Type B pancreatic cell (in vitro differentiated cells): ENCODE data around the gene SMAD5. TPM values are rescaled to one million over a fixed set of nuclear protein-coding genes. Genes with fewer than 3 reads are reported as not detected.

ENCODE experiments used
- DNase-seq: peaks from one replicate; pipeline ENCODE4 v3.0.0; 2021; ENCODE audit warnings: mixed read lengths; ENCODE audit not compliant: unreplicated experiment; ENCODE audit errors: extremely low spot score
- H3K27ac Mint-ChIP-seq: 2 replicates; pipeline ENCODE4 v1.8.0; 2021; ENCODE audit warnings: mild to moderate bottlenecking, mixed read lengths
- H3K27me3 Mint-ChIP-seq: 2 replicates; pipeline ENCODE4 v1.8.0; 2021; ENCODE audit warnings: mixed read lengths
- H3K36me3 Mint-ChIP-seq: 2 replicates; pipeline ENCODE4 v1.8.0; 2021; ENCODE audit warnings: mixed read lengths
- H3K4me1 Mint-ChIP-seq: one replicate; pipeline ENCODE4 v1.8.0; 2021; ENCODE audit warnings: mixed read lengths; ENCODE audit not compliant: unreplicated experiment
- H3K4me3 Mint-ChIP-seq: 2 replicates; pipeline ENCODE4 v1.8.0; 2021; ENCODE audit warnings: mild to moderate bottlenecking, mixed read lengths
- H3K9me3 Mint-ChIP-seq: 2 replicates; pipeline ENCODE4 v1.8.0; 2021; ENCODE audit warnings: mixed read lengths
- total RNA-seq: library from RNA; stranded (reverse); gene quantifications from 2 replicates; pipeline ENCODE4 v1.2.1, GENCODE V29; 2021; ENCODE audit warnings: low replicate concordance
- TF ChIP-seq, protein P1 (sequence below): fragments of 200-600 bp; sonication (generic); conservative IDR thresholded peaks from 2 replicates; pipeline ENCODE4 v1.5.0; 2021; ENCODE audit warnings: antibody characterized with exemption, mild to moderate bottlenecking

Gene SMAD5
- total RNA-seq, 1 donor from 2014 or later, result 80.0 TPM

DNA sequence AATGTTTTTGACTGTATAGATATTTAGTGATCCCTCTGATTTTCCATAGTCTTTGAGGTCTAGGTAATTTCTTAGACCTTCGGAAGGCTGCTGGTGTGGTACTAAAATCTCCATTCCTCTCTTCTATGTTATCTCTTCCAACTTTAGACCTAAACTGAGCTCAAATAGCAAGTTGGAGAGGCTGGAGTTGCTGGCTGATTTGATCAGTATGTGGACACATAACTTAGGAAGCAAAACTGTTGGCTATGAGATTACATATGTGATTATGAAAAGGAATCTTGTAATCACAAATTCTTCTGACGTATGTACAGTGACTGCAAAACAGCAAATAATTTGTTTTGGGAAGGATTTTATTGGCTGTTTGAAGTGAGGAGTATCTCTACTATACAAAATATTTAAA lies 2.1 kb upstream of the SMAD5 start:
- Mint-ChIP-seq H3K9me3 (no peaks in the 10 kb centered on the region), H3K27me3 (peaks cover 30% of the 10 kb centered on the region), H3K27ac (no peak overlapping the region), H3K36me3 (peaks cover 4% of the 10 kb centered on the region), H3K4me3 (peak overlapping the region; percentile 60), H3K4me1 (peaks cover 17% of the 10 kb centered on the region)
- DNase-seq, result no peak
- TF ChIP-seq, protein P1, sequence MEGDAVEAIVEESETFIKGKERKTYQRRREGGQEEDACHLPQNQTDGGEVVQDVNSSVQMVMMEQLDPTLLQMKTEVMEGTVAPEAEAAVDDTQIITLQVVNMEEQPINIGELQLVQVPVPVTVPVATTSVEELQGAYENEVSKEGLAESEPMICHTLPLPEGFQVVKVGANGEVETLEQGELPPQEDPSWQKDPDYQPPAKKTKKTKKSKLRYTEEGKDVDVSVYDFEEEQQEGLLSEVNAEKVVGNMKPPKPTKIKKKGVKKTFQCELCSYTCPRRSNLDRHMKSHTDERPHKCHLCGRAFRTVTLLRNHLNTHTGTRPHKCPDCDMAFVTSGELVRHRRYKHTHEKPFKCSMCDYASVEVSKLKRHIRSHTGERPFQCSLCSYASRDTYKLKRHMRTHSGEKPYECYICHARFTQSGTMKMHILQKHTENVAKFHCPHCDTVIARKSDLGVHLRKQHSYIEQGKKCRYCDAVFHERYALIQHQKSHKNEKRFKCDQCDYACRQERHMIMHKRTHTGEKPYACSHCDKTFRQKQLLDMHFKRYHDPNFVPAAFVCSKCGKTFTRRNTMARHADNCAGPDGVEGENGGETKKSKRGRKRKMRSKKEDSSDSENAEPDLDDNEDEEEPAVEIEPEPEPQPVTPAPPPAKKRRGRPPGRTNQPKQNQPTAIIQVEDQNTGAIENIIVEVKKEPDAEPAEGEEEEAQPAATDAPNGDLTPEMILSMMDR, result no peak

DNA sequence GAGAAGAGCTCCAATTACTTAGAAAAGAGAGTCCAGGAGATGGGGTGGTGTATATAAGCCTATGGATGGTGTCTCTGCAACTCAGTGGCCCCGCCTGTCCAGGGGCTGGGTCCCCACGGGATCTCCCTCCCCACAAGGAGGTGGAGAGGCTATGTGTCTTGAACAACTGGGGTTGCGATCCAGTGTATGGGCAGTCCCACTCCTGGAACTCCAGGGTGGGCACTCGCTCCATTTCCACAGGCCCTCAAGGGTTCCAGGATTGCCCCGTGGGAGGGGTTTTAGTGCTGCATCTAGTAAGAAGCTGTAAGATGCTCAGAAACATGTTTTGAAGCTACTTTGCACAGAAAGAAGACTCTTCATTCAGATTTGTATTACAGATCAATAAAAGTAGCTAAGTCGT lies 558 bp upstream of the SMAD5 start:
- TF ChIP-seq, protein P1, result no peak
- H3K36me3 Mint-ChIP-seq, result peaks cover 4% of the 10 kb centered on the region
- no peaks in the 10 kb centered on the region for H3K9me3 Mint-ChIP-seq
- H3K4me1 Mint-ChIP-seq, result peaks cover 19% of the 10 kb centered on the region
- DNase-seq, result no peak
- H3K27ac Mint-ChIP-seq, result peak overlapping the region; percentile 91
- H3K4me3 Mint-ChIP-seq, result peak overlapping the region; percentile 90
- peaks cover 20% of the 10 kb centered on the region for H3K27me3 Mint-ChIP-seq

DNA sequence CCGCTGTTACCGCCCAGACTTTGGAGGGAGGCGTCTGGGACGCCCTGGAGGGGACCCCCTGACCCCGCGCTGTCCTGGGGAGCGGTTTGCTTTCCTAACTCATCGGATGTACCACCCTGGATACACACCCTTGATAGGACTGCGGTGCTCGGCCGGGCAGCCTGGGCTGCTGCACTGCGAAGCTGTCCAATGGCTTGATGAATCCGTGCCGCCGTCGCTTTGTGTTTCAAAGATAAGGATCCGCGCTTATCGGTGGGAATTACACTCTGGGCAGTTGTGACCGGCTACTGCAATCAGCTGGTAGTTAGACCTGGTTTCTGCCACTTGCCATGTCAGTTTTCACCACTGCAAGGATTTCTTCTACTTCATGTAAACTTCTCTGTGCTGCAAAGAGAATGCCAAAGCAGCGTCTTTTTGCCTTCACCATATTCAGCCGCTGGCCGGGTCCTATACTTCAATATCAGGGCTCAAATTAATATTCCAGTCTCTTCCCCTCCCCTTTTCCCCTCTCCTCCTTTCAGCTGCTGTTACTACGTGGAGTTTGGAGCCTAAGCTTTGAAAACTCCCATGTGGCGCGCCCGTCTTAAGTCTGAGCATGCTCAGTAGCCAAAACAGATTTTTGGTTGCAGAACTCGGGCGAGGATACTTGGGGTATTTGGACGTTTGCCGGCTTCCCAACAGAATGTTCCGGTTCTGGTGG lies 727 bp downstream of the SMAD5 start:
- peaks cover 32% of the 10 kb centered on the region for H3K4me1 Mint-ChIP-seq
- no peak for DNase-seq
- TF ChIP-seq, protein P1, result no peak
- peaks cover 11% of the 10 kb centered on the region for H3K36me3 Mint-ChIP-seq
- H3K9me3 Mint-ChIP-seq, result no peaks in the 10 kb centered on the region
- peak overlapping the region; percentile 97 for H3K27ac Mint-ChIP-seq
- peak overlapping the region; percentile 99 for H3K4me3 Mint-ChIP-seq
- H3K27me3 Mint-ChIP-seq, result peaks cover 14% of the 10 kb centered on the region

DNA sequence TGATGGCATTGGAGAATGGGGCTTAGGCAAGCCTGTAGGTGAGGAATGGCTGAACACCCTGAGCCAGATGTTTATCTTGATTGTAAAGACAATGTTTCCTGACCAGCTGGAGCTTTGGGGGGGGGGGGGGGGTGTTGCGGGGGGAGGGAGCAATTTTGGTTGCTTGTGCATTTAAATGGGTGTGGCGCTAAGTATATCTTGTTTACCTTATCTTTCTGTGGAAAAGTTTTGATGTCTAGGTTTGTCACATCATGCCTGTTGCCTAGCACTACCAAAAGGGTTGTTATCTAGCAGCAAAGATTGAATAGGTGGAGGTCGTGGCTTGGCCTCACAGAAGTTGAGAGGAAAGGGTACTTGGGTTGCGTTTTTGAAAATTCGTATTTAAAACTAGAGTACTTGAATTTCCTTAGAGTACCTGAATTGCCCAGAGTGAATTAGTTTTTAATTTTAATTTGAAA lies 1.3 kb downstream of the SMAD5 start:
- Mint-ChIP-seq H3K4me1 (peaks cover 38% of the 10 kb centered on the region), H3K36me3 (peaks cover 13% of the 10 kb centered on the region), H3K27me3 (peaks cover 9% of the 10 kb centered on the region), H3K27ac (peak overlapping the region; percentile 97), H3K9me3 (no peaks in the 10 kb centered on the region), H3K4me3 (peak overlapping the region; percentile 99)
- DNase-seq, result no peak
- TF ChIP-seq, protein P1, result no peak

DNA sequence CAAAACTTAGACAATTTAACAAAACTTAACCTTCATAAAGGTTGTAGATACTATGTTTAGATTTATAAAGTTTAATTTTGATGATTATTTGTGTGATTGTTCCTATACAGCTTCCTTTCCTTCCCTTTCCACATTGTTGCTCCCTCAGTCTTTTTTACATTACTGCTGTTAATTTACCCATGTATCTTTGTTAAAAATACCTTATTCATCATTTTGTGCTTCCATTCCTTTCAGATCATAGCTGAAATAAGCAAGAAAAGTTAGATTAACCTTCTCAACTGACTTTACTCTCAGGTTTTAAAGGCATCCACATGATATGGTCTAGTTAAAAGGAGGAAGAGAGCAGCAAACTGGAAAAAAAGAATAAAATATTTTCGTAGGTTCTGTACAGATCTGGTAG lies 2.0 kb downstream of the SMAD5 start:
- Mint-ChIP-seq H3K36me3 (peaks cover 19% of the 10 kb centered on the region), H3K9me3 (no peaks in the 10 kb centered on the region), H3K27ac (peak overlapping the region; percentile 58), H3K4me1 (peaks cover 44% of the 10 kb centered on the region), H3K27me3 (peaks cover 6% of the 10 kb centered on the region), H3K4me3 (peak overlapping the region; percentile 86)
- TF ChIP-seq, protein P1, result no peak
- DNase-seq, result no peak
